GM20431 (cell line): ENCODE measurements around the gene GALNT18.

ENCODE experiments used
- in situ Hi-C: fragments of 300-500 bp; cut with MseI, MboI; formaldehyde crosslinking; loops from one replicate; pipeline ENCODE4 v1.15.0; 2020; ENCODE audit warnings: low sequenced_read_pairs; ENCODE audit not compliant: unreplicated experiment

Gene GALNT18

DNA sequence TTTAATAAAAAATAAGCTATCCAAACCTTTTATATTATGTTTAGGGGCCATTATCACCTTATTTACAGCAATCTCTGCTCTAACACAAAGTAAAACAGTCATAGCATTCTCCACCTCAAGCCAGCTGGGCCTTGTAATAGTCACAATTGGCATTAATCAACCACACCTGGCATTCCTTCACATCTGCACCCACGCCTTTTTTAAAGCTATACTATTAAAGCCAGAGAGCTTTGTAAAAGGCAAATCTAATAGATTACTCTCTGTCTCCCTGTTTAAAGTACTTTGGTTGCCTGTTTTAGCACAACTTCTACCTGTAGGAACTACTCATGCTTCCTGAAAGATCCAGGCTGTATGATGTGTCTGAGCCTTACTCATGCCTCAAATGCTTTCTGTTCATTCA is 381.8 kb downstream of the GALNT18 start:
- in situ Hi-C loops: no loop called here

DNA sequence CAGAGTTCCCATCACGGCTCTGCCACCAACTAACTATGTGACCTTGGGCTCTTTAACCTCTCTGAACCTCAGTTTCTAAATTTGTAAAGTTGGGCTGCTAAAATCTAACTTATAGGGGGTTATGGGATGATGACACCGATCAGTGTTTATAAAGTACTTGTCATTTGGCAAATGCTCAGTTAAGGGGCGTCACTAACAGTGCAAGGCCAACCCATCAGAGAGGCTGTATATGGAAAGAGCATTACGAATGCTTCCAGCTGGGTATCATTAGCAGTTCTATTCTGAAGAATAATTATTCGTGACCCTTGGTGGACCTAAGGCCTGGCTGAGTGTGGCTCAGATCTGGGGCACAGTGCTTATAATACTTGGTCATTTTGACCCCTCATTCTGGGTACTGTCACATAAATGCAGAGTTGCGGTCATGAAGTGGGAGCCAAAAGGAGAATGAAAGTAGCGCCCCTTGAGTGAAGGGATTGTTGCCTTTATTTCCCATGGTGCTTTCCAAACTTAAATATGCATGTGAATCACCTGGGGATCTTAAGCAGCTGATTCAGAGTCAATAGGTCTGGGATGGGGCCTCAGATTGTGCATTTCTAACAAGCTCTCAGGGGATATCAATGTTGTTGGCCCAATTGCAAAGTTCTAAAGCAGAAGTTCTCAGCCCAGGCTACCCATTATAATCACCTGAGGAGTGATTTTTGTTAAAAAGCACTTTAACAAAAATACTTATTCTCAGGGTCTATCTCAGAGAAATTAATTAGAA is 384.6 kb downstream of the GALNT18 start:
- in situ Hi-C loops: no loop called here

DNA sequence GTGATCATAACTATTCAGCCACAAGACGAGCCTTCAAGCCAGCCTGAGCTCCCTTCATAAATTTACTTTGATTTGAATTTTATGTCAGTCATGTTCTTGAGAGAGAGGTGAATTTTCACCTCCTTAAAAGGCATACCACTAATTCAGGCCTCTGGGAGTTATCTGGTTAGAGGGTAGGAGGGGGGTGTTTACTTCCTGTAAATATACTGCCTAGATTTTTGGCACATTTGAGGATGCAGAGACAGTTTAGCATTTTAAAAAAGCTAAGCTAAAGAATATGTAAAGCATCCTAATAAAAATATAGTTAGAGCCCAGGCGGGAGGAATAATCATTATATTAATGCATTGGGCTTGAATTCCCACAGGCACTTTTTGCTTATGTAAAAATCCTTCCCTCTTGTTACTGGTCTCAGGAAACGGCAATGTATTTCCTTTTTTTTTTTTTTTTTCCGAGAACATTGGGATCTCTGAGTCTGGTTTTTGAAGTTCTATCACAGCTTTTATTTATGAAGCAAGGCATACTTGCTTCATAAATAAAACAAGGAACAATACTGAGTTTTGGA is 385.2 kb downstream of the GALNT18 start:
- in situ Hi-C loops: no loop called here

DNA sequence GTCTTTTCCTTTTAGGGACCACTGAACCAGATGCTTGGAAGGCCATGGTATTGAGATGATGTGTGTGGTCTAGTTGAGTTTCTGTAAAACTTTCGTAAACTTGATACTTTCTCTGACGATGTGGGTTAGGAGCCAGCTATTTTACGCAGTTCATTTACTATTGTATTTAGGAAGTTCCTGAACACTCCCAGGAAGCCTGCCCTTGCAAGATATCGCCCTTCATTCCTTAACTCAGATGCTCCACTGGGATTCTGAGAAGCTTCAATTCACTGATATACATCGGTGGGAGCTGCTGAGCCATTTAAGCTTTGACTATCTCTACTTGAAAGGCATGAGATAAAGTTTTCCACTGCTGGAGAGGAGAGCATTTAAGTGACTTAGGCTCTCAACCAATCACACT is 390.0 kb downstream of the GALNT18 start:
- in situ Hi-C loops: no loop called here

DNA sequence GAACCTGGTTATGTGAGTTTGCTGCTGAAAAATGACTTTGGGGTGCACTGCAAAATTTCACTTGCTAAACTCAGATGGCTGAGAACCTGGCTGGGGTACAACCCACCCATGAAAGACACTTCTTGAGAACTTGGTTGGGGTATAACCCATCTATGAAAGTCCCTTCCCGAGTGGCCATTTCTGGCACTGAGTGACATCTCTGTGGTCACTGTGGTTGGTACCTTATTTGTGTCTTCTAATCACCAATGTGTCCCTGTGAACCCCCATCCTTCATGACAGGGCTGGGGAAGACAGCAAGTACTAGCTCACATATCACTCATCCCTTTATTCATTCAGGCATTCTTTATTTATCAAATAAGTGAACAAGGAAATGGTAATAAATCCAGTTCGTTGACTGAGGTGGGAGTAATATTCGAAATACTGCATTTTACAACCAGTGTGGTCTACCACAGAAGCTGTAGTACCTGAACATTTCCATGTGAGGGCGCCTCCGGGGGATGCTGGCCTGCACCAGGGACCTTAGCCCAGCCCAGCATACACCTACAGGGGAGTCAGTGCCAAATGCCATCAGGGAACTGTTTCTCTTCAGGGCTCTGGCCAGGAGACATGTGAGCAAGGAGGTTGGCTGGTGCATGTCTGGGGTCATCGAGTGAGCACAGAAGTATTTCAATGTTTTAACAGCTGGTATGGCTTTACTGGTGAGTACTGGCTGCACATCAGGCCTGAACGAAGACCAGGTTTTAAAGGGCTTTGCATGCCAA is 390.8 kb downstream of the GALNT18 start:
- in situ Hi-C loops: no loop called here

DNA sequence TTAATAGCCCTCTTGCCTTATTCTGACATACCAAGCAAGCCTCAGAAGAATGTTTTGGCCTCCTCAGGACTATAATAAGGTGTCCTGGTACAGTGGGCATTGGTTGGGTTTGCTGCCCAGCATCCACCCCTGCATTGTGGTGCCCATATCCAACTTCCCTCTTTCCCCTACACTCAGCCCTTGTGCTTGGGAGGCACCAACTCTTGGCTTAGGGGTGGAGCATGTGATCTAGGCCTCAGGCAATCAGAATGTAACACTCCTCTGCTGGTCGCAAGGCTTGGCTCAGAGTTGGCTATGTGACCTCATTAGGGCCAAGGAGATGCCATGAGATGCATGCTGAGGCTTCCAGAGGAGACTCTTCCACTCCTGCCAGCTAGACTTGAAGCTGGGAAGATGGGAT is 391.7 kb downstream of the GALNT18 start:
- in situ Hi-C loops: no loop called here

DNA sequence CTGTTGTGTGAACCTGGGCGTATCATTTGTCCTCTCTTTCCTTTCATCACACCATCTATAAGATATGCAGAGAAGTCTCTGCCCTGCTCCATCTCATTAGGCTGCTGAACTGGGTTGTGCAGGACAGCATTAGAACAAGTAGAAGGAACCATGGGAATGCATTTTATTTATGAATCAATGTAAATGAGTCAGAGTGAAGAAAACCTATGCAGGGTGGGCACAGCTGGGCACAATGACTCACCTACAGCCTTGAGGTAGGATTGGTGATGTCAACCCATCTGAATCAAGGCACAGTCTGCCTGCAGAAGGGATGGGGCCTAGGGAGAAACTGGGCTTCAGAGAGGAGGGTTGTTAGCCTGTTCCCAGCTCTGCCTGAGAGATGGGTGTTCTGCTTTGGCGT is 392.2 kb downstream of the GALNT18 start:
- in situ Hi-C loops: no loop called here

DNA sequence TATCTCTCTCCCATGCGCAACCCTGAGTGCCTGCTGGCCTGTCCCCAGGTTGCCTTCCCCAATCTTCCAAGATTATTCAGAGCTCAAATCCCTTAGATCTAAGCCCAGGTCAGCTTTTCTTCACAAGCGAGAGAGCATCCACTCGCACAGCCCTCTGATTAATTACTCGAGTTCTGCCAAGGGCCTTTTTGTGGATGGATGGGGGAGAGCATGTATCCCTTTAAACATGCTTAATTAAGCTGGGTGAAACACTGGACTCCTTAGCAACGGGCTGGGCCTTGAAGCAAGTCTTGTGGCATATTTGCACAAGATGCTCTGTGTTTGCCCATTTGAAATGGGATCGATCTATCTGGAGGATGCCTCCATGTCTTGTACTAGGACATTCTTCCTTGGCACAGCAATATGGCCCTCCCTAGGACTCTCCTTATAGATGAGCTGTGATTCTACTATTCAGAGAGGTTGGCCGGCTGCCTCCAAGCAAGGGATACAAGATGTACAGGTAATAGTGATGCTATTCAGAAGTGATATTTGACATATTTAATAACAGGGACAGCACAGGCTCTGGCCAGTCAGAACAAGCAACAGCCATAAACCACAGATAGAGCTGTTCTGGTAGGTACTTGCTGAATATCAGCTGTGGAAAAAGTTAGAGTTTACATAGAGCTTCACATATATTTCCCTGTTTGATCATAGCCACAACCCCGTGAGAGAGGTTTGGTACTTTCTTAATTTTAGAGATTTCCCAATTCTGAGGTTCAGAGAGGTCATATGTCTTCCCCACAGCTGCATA is 394.3 kb downstream of the GALNT18 start:
- in situ Hi-C loops: no loop called here
